HL-60/S4 treated with retinoic acid at 250 ng/mL for 4 days and 3 days (cell line): Measurements from ENCODE around the gene SNED1.

Experiments
- in situ Hi-C: fragments of 300-500 bp; cut with MboI; formaldehyde crosslinking; loops from 2 replicates; pipeline ENCODE4 v1.7.0; 2022; ENCODE audit warnings: low sequenced_read_pairs

Gene SNED1

DNA sequence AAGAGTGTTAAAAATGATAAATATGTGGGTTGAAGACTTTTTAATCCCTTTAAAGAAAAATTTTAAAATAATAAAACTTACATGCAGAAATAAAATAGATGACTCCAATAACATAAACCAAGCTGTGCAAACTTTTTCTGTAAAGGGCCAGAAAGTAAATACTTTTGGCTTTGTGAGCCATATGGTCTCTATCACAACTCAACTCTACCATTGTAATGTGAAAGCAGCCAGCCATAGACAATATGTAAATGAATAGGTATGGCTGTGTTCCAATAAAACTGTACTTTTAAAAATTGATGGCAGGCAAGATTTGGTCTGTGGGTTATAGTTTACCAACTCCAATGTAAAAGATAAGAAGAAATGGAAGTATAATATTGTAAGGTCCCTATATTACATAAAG, 45.2 kb downstream of the SNED1 start:
- in situ Hi-C loops: no loop called here

- in situ Hi-C loops: no loop called here
These were observed 49.0 kb downstream of the SNED1 start for GRCh38 chr2:241047253-241048010.

GRCh38 chr2:241048149-241048948, 49.9 kb downstream of the SNED1 start:
- in situ Hi-C loops: no loop called here

GRCh38 chr2:241048949-241049343, 50.5 kb downstream of the SNED1 start:
- in situ Hi-C loops: no loop called here

GRCh38 chr2:241049739-241050623, 51.6 kb downstream of the SNED1 start:
- in situ Hi-C loops: no loop called here

DNA sequence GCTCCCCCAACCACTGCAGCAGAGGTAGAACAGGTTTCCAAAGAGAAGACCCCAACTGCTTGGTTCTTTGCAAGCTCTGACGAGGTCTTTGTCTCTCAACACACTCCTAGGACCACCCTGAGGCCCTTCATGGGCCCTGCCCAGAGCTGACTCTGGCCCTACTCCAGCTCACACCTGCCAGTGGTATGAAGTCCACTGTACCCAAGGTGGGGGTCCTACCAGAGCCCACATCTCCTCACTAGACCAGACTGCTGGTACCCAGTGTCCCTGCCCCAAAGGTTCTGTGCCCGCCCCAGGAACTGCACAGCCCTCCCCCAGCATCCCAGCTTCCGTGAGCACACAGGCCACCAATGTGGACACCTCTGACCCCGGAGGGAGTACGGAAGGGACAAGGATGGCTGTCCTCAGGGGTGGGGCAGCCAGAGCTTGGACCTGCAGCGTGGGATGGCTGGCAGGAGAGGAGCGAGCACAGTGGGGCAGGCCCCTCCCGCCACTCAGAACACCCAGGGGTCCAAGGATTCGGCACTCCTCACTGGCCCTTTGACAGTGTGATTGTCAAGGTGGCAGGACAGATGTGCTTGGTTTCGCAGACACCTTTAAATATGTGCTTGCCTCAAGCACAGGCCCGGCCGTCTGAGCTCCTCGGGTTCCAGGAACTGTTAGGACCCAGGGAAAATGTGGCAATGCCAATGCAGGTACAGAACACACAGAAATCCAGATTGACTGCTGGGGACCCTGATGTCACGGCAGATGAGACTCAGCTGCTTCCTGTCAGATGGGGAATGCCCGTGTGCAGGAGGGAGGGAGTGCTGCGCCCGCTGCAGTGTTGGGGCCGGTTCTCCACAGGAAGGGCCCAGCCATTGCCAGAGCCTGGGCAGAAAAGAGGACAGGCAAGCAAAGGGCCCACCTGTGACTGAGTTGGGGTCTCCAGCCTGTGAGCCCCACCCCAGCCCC, 52.5 kb downstream of the SNED1 start:
- in situ Hi-C loops: no loop called here

DNA sequence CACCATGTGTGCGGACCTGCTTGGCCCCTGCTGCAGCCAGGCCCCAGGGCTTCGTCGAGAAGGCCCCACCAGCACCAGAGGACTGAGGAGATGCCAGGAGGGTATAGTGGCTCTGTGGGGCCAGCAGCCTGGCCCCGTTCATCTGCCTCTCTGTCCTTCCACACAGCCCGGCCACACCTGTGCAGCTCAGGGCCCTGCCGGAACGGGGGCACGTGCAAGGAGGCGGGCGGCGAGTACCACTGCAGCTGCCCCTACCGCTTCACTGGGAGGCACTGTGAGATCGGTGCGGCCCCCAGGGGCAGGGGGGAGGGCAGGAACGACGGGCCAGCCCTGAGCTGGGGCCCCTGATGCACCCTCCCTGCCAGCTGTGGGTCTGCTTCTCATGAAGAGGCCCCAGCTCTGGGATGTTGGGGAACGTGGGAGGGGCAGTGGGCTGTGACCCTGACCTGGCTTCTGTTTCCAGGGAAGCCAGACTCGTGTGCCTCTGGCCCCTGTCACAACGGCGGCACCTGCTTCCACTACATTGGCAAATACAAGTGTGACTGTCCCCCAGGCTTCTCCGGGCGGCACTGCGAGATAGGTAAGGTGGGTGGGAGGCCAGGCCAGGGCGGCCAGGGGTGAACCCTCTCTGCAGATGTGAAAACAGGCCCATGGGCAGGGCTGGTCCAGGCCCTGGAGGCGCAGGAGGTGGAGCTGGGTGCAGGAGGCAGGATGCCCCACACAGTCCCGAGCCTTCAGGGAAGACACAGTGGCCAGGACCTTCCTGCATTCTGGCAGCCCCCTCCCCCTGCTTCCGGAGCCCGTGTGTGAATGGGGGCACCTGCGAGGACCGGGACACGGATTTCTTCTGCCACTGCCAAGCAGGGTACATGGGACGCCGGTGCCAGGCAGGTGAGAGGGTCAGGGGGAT, 53.4 kb downstream of the SNED1 start:
- in situ Hi-C loops: no loop called here

DNA sequence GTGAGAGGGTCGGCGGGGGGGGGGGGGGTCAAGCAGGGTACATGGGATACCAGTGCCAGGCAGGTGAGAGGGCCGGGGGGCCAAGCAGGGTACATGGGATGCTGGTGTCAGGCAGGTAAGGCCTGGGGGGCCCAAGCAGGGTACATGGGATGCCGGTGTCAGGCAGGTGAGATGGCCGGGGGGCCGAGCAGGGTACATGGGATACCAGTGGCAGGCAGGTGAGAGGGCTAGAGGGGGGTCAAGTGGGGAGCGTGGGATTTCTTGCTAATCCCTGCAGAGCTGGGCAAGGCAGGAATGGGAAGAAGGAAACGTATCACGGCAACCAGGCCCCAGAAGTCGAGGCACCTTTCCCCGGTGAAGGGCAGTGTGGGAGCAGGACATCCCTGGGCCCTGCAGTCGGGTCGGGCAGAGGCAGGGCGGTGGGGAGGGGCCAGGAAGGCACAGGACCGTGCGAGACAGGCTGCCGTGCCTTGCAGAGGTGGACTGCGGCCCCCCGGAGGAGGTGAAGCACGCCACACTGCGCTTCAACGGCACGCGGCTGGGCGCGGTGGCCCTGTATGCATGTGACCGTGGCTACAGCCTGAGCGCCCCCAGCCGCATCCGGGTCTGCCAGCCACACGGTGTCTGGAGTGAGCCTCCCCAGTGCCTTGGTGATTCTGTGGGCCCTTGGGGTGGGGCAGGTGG, 54.4 kb downstream of the SNED1 start:
- in situ Hi-C loops: no loop called here

GRCh38 chr2:241053576-241054251, 55.3 kb downstream of the SNED1 start:
- in situ Hi-C loops: no loop called here

DNA sequence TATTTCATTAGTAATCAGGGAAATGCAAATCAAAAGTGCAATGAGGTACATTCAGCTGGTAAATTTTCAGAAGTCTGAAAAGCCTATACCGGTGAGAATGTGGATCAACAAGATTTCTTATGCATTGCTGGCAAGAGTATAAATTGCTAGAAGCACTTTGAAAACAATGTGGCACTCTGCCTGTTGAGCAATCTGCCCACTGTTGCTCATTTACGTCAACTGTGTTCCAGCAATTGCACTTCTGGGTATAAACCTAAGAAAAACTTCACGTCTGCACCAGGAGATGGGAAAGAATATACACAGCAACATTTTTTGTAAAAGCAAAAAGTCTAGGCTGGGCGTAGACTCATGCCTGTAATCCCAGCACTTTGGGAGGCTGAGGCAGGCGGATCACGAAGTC, 62.9 kb downstream of the SNED1 start:
- in situ Hi-C loops: no loop called here

- in situ Hi-C loops: no loop called here
These were observed 64.1 kb downstream of the SNED1 start for GRCh38 chr2:241062389-241063092.

DNA sequence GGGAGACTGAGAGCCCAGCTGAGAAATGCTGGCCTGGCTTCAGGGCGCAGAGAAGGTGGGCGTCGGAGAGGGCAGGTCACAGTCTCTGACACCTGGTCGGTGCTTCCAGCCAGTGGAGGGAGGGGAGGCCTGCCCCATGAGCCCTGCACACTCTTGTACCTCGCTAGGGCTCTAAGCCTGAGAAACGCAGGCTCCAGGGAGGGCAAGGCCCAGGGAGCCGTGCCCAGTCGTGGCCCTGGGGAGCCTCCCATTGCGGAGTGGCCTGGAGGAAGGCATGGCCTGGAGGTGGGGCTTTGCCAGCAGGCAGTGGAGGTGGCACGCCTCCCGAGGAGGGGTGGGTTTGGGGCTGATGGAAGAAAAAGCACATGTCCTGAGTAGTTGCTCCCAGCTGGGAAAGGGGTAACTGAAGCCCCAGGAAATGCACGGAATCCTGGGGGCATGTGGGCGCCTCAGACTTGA, 64.7 kb downstream of the SNED1 start:
- in situ Hi-C loops: no loop called here

DNA sequence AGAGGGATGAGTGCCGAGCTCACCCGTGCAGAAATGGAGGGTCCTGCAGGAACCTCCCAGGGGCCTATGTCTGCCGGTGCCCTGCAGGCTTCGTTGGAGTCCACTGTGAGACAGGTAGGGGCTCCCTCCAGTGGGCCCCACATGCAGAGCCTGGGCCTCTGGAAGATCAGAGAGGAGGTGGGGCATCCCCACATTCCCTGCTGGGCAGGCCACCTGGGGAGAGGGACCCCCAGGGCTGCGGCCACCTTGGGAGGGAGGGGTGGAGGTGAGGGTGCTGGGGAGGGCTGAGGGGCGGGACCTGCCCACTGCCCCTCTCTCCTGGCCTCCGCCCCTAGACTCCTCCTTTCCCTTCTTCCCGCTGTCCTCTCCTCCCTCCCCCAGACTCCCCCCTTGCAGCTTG, 65.2 kb downstream of the SNED1 start:
- in situ Hi-C loops: no loop called here

DNA sequence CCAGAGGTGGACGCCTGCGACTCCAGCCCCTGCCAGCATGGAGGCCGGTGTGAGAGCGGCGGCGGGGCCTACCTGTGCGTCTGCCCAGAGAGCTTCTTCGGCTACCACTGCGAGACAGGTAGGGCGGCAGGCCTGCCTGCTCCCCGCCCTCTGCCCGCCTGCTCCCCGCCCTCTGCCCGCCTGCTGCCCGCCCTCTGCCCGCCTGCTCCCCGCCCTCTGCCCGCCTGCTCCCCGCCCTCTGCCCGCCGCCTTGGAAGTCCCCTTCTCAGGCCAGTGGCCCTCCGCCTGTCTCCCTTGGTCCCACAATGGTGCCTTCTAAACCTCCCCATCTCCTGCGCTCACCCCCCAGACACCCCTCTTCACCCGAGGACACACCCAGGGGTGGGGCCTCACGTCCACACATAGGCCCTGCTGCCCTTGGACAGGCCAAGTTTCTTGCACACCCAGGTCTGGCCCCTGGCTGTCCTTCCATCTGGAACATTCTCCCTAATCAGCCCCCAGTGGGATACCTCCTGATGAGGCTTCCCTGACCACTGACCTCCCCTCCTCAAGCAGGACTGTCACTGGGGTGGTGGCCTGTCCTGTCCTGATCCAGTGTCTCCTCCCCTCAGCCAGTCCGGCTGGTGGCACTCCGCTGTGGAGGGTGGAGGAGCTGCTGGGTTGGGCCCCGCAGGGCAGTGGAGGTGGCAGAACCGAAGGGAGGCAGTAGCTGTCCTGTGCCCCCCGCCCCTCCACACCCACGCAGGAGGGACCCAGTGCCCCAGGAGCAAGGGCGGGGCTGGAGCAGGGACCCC, 65.8 kb downstream of the SNED1 start:
- in situ Hi-C loops: no loop called here

GRCh38 chr2:241064802-241065354, 66.5 kb downstream of the SNED1 start:
- in situ Hi-C loops: no loop called here

DNA sequence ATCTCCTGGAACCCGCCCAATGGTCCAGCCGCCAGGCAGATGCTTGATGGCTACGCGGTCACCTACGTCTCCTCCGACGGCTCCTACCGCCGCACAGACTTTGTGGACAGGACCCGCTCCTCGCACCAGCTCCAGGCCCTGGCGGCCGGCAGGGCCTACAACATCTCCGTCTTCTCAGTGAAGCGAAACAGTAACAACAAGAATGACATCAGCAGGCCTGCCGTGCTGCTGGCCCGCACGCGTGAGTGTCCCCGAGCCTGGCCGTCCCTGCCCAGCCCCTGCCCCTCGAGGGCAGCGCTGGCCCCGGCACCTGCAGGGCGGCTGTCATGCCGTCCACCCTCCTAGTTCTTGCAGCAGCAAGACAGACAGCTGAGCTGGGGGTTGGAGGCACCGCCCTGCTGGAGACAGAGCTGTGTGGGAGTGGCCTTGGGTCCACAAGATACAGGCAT, 67.0 kb downstream of the SNED1 start:
- in situ Hi-C loops: no loop called here
